GM21825 (cell line): ENCODE results near the gene FAM3C.

Experiments used
- ATAC-seq: cut with Tn5 transposase; IDR thresholded peaks from one replicate; pipeline ENCODE4 v1.9.1; 2021; ENCODE audit warnings: mild to moderate bottlenecking, moderate library complexity; ENCODE audit not compliant: unreplicated experiment

Gene FAM3C

DNA sequence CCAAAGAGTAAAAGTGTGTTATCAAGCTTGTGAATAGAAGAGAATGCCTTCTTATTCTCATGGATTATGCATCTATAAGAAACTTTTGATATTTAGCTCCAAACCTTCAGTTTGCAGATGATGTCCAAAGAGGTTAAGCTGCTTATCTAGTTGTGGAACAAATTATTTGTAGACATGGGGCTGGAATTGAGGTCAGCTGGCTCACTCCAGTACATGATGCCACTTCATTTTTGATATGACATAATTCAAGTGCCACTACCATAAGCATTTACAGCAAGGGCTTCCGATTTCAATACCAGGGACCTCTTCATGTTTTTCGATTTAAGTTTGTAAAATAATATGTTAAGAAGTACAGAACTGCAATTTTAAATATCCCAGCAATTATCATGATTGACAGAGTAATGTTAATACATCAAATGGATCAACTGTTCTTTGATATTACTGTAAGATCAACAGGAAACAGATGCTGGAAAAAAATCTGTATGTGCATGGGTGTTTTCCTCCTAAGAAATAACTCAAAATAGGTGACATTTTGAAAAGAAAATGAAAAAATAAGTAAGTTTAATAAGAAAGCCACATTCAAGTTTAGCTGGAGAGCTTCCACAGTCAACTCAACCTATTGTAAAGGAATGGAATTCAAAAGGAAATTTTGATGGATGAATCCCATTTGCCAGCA lies 12.7 kb downstream of the FAM3C start:
- ATAC-seq: no peak

DNA sequence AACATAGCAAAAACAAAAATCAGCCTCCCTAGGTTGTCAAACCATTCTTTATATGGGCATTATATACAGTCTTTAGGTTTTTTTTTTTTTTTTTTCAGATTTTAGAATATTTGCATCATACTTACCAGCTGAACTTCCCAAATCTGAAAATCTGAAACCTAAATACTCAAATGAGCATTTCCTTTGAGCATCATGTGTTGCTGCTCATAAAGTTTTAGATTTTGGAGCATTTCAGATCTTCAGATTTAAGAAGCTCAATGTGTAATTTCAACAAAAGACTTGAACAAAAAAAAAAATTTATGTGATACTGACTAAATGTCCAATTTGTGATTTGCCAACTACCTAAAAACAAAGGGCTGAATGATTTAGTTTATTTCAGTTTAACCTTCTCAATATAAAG lies 13.6 kb downstream of the FAM3C start:
- ATAC-seq: no peak

DNA sequence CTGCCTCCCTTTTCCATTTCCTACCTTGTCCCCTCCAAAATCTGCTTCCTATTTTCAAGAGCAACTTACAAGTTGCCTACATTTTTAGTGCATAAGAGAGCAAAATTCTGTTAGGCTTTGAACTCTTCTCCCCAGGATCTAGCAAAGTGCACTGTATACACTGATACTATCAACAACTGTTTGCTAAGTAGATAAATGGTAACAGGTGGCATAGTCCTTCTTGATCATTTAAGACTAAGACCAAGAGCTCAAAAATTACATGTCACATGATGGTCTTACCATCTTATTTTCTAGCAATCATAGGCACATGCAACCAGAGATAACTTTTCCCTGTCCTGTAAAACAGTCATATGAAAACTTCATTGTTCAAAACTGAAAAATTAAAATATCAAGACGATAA lies 16.2 kb downstream of the FAM3C start:
- ATAC-seq: no peak

DNA sequence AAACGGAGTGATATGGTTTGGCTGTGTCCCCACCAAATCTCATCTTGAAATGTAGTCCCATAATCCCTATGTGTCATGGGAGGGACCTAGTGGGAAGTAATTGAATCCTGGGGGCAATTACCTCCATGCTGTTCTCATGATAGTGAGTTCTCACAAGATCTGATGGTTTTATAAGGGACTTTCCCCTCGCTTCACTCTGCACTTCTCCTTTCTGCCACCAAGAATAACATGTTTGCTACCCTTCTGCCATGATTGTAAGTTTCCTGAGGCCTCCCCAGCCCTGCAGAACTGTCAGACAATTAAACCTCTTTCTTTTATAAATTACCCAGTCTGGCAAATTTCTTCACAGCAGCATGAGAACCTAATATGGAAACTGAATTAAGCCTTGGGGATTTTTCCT lies 19.1 kb downstream of the FAM3C start:
- ATAC-seq: no peak

DNA sequence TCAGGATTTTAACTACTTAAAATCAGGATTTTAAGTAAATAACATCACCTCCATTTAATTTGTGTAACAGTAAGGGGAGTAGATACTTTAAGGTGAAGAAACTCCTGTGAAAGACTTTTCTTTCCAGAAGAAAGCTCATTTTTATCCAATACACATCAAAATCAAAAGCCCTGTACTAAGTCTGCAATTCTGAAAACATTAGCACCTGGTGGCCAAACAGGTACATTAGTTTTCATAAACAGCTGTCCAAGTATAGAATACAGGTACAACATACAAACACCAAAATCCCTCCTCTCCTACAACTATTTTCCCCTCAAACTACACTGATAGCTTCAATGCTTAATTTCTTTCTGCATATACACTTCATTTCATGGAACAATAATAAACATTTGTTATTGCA lies 22.9 kb downstream of the FAM3C start:
- ATAC-seq: no peak

DNA sequence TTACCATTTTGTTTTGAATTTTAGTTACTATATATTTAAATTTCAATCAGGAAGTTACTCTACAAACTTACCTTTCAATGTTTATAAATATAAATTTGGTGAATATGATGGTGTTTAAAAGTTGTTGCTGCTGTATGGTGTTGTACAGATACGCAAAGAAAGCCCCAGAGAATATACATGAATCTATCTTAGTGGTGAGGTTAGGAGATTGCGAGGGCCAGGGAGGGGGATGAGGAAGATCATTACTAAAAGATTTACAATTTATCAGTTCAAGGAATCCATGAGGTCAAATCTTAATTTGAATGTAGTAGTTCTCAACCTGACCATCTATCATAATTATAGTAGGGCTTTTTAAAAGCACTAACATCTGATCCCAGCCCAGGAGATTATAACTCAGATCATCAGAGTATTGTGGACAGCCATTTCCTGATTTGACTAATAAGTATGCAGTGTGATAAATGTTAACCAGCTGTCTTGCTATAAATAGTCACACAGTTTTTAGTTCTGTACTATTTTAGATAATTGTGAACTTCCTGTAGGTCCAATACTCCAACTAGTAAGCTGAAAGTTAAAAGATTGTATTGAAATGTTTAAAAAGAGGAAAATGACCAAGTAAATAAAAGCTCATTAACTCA lies 23.6 kb downstream of the FAM3C start:
- peak; percentile 78 for ATAC-seq

DNA sequence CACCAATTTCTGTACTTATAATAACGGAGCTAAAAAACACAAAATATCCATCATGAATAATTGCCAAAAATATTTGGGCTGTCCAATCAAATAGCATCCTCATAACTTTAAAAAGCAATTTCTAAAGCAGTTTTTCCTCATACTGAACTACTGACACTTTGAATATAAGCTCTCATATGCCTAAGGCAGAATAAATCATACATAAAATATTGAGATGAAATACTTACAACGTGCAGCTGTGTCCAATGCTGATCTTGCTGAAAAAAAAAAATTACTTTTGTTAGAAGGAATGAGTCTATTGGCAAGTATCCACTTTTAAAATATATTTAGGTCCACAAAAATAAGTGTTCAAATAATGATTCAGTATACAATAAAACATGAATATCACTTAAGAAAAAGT lies 24.2 kb downstream of the FAM3C start:
- no peak for ATAC-seq

DNA sequence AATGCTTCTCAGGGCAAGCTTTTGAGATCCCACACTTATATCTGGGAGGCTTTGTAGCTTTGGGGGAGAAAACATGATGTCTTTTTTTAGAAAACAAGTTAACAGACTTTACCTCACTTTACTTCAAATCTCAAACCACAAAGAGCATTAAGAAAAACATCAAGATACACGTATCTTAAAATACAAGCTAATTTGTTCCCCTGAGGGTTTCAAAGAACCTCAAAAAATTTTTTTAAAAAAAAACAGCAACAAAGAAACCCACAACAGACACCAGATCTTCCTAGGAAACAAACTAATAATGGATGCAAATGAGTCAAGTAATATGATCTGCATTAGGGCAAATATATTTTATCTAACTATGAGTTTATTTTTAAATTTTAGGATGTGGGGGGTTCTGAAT lies 24.7 kb downstream of the FAM3C start:
- no peak for ATAC-seq

DNA sequence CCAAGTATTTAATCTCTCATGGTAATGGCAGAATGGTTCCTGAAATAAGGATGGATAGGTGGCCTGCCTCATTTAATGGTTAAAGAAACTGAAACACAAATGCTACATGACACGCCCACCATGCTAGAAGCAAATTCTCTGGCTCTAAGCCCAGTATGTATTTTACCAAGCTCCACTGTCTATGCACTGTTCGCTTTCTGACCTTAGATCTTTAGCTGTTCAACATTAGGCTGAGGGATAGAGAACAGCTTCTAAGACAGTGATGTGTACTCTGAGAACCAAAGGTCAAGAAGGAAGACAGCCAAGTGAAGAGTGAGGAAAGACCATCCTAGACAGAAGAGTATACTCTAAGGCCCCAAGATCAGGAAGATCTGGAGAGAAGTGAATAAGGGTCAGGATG lies 26.6 kb downstream of the FAM3C start:
- ATAC-seq: peak; percentile 49

DNA sequence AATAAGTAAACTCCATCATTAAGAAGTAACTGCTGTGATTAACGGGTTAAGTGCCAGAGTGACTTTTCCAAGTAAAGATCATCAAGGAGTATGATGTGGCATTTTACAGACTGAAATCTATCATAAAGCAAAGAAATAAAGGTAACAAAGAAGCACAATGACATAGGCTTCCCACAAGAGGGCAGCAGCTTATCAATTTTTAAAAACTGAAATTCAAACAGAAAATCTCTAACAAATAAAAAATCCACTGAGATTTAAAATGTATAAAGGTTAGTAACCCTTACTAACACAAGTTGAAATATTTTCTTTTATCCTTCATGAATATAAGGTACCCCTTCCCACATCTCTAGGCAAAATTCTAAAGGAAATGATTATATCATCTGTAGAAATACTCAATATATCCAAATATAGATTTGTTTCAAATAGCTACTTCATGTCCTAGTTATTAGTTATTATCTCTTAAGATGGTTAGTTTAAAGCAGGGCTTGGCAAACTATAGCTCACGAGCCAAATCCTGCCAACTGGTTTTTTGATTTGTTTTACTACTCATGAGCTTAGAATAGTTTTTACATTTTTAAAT lies 29.2 kb downstream of the FAM3C start:
- ATAC-seq: no peak

DNA sequence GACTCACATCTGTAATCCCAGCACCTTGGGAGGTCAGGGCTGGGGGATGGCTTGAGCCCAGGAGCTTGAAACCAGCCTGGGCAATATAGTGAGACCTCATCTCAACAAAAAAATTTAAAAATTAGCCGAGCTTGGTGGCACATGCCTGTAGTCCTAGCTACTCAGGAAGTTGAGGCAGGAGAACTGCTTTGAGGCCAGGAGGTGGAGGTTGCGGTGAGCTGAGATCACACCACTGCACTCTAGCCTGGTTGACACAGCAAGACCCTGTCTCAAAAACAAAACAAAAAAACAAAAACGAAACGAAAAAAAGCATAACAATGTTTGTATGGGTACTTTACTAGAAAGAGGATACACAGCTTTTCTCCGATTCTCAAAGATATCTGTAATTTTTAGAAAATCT lies 35.5 kb downstream of the FAM3C start:
- ATAC-seq: no peak

DNA sequence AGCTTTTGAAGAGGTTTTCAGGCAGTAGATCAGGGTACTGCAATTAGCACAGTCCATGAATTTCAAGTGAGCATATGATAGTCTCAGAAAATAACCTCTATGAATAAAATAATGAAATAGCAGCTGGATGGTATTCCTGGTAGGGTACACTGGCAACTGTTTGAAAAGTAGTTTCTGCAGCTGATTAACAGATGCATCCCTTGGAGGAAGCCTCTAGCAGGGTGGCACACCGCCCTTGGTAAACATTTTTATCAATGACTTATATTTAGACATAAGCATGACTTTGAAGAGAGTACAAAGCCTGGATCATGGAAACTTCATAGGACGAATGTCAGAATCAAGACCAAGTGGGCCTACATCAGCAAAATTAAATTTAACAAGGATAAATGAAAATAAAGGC lies 40.5 kb downstream of the FAM3C start:
- ATAC-seq: no peak

DNA sequence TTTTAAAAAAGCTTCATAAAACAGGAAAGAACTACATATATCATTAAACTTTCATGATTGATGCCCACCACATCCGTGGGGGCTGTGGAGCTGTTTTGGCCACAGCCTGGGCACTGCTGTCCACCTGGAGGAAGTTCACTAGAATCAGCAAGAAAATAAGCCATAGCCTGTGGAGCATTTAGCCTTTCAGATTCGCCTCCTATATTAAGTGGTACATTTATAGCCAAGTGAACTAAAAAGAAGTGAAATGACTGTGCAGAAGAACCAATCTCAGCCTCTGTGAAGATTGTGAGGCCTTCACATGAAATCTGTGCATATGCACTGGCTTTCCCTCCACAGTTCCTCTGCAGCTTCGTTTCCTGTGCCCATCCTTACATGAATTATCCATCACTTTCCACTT lies 43.8 kb downstream of the FAM3C start:
- ATAC-seq: no peak

DNA sequence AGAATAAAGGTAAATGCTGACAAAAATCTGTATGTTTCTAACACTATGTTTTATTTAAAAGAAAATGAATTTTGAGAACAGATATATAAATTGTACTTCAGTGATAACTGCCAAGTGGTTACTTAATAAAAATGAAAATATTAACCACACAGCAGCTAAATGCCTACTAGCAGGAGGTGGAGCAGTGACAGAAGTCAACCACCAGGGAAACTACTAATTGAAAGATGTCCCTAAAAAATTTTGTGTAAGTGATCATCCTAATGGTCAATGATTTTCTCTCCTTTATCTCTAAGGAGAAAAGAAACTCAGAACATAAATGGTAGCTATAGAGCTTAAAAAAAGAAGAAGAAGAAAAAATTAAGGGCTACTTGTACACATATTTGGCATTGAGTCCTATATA lies 44.4 kb downstream of the FAM3C start:
- no peak for ATAC-seq

DNA sequence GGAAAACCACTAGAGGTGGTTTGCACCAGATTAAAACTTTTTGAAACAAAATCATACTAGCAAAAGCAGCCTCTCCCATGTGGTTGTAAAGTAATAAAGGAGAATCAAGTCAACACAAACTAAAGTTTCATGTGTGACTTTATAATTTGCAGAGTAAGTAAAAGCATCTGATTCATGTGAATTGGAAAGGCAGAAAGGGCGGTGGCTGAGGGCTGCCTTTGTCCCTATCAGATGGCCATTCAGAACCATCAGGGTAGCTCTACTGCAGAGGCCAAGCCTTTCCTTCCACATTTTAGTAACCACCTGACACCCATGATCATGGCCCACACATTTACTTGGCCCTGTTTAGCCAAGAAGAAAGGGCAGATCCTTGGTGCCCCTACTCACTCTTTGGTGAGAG lies 51.6 kb downstream of the FAM3C start:
- ATAC-seq: no peak

DNA sequence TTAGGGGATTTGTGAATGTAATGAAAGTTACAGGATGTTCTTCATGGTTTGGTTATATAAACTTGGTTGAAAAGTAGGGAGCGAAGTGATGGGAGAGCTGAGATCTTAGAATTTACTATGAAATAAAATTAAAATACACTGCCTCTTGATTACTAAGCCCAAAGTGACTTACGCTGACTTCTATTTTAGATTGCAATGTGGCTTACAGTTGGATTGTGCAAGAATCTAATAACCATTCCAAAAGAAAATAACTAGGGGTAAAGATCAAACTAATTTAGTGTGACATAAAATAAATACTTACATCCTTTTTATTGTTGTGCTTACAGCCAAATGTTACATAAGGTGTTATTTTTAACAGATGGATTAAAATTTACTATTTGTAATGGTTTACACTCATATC lies 52.0 kb downstream of the FAM3C start:
- ATAC-seq: no peak

DNA sequence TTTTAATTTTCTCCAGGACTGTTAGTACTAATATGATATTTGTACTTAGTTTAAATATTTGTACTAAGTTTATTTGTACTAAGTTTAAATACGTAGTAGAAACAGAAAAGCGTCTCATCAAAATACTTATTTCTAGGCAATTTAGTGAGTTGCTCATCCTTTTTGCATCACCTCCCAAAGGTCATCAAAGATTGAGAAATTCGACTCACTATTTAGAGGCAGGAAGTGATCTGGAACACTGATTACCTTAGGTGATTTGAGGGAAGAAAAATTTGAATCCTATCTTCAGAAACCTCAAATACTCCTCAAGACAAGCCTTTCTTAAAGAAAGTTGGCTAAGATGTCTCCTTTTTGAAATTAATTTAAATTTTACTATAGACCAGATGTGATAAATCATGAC lies 52.8 kb downstream of the FAM3C start:
- ATAC-seq: no peak

DNA sequence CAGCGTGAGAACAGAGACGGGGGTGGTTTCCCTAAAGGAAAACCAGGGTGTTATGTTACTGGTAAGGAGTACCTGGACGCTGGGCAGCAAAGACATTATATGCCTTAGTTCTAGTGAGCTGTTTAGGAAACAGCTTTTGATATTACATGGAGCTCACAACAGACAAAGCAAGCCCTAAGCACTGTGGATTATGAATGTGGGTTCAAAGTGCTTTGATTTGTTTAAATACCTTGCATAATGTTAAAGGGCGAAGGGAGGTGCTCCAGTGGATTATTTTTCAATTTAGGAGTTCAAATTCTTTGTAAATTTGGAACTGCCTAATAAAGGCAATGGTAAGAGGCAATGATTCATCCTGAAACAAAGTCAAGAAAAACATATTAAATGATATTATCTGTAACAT lies 53.5 kb downstream of the FAM3C start:
- no peak for ATAC-seq

DNA sequence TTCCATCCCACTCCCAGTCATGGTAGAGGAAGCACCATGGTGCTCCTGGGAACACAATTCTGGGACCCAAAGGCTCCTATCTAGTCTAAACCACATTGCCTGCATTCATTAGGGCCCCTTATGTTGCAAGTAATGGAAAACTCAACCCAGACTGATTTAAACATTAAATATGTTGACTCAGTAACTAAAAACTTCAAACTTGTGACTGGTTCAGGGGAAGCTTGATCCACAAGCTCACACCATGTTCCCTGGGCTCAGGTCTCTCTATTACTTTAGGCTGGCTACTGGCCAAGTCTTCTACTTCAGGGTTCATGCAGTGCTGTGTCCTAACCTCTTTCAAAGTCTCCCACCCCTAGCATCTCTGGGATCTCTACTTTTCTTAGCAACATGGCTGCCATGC lies 54.2 kb downstream of the FAM3C start:
- no peak for ATAC-seq

DNA sequence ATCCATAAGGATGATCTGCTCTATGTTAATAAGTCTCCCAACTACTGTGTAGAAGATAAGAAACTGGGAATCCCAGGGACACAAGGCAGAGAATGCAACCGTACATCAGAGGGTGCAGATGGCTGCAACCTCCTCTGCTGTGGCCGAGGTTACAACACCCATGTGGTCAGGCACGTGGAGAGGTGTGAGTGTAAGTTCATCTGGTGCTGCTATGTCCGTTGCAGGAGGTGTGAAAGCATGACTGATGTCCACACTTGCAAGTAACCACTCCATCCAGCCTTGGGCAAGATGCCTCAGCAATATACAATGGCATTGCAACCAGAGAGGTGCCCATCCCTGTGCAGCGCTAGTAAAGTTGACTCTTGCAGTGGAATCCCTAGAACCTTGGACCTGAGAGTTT lies 57.0 kb downstream of the FAM3C start:
- no peak for ATAC-seq

DNA sequence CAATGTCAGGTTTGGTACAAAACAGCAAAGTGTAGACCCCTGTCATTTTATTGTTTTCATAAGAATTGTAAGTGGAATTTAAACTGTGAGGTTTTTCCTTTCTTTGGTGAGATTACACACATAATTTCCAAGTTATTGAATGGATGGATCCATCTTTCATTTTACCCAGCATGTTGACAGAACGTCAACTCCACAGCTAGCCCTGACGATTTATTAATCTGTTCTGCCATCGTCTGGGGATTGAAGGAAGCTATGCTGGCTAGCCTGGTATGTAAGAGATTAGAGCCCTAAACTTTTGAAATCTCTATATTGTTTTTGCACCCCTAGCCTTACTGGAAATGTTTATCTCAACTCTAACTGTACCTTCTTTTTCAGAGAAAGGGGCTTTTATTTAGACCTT lies 58.7 kb downstream of the FAM3C start:
- no peak for ATAC-seq

DNA sequence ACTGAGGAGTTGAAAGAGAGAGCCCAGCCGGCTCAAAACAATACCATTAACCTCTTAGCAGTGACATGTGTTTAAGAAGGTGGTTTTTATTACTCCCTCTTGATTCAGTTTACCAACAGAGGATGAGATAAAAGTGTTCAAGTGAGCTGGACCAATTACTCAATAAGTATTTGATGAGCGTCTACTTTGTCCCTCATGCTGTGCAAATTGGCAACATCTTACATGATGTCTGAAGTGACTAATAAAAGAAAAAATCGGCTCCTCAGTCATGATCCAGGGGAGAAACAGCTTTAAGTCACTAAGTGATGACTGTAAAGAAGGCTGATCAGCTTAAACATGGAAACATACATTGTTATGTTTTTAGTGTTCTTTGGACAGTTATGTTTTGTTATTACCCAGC lies 59.5 kb downstream of the FAM3C start:
- ATAC-seq: no peak
